ENCODE measurements around the gene CDKN1B.

Gene CDKN1B

DNA sequence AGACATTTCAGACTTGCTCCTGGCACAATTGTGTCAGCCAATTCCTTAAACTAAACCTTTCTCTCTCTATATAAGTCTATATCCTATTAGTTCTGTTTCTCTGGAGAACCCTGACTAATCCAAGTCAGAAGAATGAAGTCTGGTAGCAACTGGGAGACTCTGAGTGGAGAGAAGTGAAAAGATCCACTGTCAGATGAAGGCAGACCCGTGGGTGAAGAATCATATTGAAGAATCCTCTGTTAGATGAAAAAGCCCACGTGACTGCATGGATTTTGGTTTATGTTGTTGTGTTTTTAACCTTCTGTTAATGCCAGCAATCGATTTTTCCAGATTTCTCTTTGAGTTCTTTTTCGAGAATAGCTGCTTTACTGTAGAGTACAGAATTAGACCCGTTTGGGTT lies 38.8 kb downstream of the CDKN1B start:
- Mint-ChIP-seq H3K27me3 (no peaks in the 10 kb centered on the region), H3K9me3 (no peaks in the 10 kb centered on the region), H3K27ac (no peak overlapping the region), H3K4me1 (no peaks in the 10 kb centered on the region), H3K4me3 (no peak overlapping the region)
- DNase-seq (no peak), ATAC-seq (no peak)

DNA sequence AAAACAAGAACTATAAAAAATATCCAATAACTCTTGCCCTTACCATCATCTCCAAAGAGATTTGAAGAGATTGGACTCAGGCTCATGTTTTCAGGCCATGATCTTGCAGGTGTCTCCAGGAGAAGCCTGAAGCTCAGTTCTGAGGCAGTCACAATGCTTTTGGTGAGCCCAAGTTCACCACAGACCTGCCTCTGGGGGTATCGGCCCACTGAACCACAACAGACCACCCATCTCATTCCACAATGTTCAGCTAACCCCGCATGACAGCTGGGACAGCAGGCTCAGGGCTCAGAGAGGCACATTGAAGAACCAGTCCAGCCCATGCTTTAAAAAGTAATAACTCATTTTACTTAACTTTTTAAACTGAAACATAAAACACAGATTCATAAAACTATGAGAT lies 40.0 kb downstream of the CDKN1B start:
- Mint-ChIP-seq H3K4me1 (no peaks in the 10 kb centered on the region), H3K9me3 (no peaks in the 10 kb centered on the region), H3K27me3 (no peaks in the 10 kb centered on the region), H3K4me3 (no peak overlapping the region), H3K27ac (no peak overlapping the region)
- ATAC-seq (no peak), DNase-seq (no peak)

DNA sequence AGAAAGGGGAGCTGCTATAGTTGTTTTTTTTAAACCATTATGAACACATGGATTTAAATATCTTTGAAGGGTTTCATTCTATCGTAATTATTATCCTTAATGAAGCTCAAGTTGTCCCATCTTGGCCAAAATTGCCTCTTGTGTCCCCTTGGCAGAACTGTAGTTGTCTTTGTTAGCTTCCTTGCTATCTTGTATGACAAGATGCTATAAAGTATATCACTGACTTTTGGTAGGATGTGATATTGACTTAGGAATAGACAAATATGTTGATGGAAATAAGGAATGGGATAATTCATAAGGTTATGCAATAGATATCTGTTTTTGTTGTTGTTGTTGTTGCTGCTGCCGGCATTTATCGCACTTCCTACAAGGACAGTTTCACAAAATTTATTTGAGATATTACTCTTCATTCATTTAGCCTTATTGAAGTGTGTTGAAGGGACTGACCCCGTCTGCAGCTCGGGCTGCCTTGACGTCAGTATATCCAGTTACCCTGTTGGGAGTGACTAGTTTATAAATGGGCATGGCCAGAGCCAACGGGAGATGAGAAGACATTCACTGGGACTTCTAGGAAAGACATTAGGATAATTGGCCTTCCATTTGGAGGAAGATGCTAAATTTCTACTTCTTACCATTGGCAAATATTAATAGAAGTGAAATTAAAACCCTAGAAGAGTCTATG lies 42.2 kb downstream of the CDKN1B start:
- Mint-ChIP-seq H3K9me3 (no peaks in the 10 kb centered on the region), H3K27me3 (no peaks in the 10 kb centered on the region), H3K27ac (no peak overlapping the region), H3K4me1 (no peaks in the 10 kb centered on the region), H3K4me3 (no peak overlapping the region)
- DNase-seq (no peak), ATAC-seq (no peak)

DNA sequence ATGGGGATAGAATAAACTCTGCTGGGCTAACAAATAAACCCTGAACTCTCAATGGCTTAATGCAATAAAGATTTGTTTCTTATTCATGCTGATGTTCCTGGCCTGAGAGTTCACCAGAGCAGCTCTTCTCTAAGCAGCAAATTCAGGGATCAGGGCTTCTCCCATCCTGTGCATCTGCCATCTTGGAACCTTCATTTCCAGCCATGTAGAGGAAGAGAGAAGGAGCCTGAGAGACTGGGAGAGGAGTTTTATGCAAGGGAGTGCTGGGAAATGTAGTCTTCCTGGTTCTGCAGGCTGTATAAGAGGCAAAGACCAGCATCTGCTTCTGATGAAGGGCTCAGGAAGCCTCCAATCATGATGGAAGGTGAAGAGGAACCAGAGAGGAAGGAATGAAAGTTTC lies 47.7 kb downstream of the CDKN1B start:
- H3K27me3 Mint-ChIP-seq, result no peaks in the 10 kb centered on the region
- ATAC-seq, result no peak
- DNase-seq, result no peak
- no peak overlapping the region for H3K4me3 Mint-ChIP-seq
- H3K27ac Mint-ChIP-seq, result no peak overlapping the region
- H3K4me1 Mint-ChIP-seq, result no peaks in the 10 kb centered on the region
- H3K9me3 Mint-ChIP-seq, result peaks cover 2 to 4% of the 10 kb centered on the region in 2 donors

DNA sequence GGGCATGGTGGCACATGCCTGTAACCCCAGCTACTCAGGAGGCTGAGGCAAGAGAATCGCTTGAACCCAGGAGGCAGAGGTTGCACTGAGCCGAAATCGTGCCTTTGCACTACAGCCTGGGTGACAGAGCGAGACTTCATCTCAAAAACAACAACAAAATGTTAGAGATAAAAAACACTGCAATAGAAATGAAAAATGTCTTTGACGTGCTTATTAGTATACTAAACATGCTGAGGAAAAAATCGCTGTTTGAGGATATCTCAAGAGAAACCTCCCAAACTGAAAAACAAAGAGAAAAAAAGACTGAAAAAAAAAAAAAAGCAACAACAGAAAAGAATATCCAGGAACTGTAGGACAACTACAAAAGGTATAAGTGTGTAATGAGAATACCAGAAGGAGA lies 53.1 kb downstream of the CDKN1B start:
- Mint-ChIP-seq H3K4me3 (no peak overlapping the region), H3K27ac (no peak overlapping the region), H3K4me1 (no peaks in the 10 kb centered on the region), H3K27me3 (no peaks in the 10 kb centered on the region), H3K9me3 (peaks cover 14 to 16% of the 10 kb centered on the region in 2 donors)
- ATAC-seq, result no peak
- no peak for DNase-seq

All from stimulated activated naive CD8-positive, alpha-beta T cell treated with anti-CD3 and anti-CD28 coated beads, Interleukin-15, amount 100 ng/mL, for 72 hours (primary cell).